Renal cortical epithelial cell (primary cell): ENCODE data around the gene NUFIP1. TPM values are rescaled to one million over a fixed set of nuclear protein-coding genes. Genes with fewer than 3 reads are reported as not detected.
A peak's percentile ranks its signal among the peaks of the same experiment; 100 is the strongest.
"Not testable (repeated sequence)": the region's sequence is repeated elsewhere in the genome, so short reads cannot be mapped to it uniquely, and the experiment has no call there.

ENCODE experiments used
- DNase-seq: peaks from one replicate; pipeline ENCODE4 v3.0.0-alpha.2; 2011; ENCODE audit warnings: low read depth
- total RNA-seq: library from RNA; depleted of rRNA; stranded (reverse); fragments of >200 nt; gene quantifications from 2 replicates; pipeline ENCODE4 v1.2.3, GENCODE V29; 2014

NUFIP1 gene
- total RNA-seq, 1 donor from 2014 or later = 5.2 TPM

DNA sequence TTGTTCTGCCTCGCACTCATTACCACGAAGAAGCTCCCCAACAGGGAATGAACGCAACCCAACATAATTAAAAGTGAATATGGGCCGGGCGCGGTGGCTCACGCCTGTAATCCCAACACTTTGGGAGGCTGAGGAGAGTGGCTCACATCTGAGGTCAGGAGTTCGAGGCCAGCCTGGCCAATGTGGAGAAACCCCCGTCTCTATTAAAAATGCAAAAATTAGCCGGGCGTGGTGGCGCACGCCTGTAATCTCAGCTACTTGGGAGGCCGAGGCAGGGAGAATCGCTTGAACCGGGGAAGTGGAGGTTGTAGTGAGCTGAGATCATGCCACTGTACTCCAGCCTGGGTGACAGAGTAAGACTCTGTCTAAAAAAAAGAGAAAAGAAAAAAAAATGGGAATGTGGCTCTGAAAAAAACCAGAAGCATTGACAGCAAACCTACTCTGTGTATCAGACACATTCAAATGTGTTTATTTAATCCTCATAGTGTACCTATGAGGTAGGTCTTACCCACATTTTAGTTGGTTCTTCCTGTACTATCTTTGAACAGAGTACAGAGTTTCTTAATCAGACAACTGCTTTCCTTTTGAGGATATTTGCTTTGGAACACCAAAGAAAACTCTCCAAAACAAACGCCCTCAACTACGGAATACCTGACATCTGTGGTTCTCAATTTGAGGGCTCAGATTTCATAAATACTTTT is 70.0 kb downstream of the NUFIP1 start:
- no peak for DNase-seq

GRCh38 chr13:44918326-44919103 is 70.8 kb downstream of the NUFIP1 start:
- peak; percentile 95 for DNase-seq

DNA sequence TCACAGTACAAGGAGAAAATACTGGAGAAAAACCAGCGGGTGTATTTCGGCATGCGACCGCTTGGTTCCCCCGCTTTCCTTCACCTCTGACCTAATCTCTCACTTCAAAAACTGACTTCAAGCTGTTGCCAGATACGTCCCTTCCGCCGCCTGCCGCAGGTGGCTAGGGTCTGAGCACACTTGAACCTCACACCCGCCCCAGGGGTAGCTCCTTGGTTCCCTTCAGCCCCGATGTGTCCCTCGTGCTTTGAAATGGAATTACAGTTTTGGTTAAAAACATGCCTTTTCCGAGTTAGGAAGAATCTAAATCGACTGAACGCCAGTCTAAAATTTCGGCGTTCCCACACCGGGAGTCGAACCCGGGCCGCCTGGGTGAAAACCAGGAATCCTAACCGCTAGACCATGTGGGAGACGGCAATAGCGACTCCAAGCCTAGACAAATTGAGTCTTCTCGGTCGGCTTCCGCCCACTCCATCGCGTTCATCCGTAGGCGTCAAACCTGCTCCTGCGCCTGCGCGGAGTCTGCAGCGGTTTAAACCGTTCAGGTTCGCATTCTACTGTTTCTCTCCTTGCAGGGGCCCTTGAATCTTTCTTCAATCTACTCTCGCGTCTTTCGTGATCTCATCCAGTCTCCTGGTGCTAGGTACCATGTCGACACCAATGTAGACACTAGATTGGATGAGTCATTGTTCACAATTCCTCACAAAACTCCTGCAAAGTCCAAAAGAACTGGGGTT is 71.5 kb downstream of the NUFIP1 start:
- DNase-seq = peak; percentile 94

- no peak for DNase-seq
Measured at GRCh38 chr13:44912278-44913016, 76.8 kb downstream of the NUFIP1 start.

- DNase-seq = no peak
Measured at GRCh38 chr13:44908712-44909111, 80.6 kb downstream of the NUFIP1 start.

DNA sequence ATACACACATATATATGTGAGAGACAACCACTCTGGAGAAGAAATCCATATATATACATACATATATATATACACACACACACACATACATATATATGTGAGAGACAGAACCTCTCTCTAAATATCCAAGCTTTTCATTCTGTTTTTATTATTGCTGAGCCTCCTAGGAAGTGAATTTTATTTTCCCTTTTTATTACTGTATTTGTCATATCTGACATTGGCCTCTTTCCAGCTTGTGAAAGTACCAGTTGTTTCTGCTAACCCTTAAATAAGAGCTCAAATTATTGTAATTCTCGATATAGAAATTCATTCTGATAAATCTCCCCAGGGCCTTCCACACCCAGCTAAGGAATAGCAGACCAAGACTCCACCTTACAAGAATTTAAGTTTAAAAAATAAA is 81.0 kb downstream of the NUFIP1 start:
- no peak for DNase-seq

DNA sequence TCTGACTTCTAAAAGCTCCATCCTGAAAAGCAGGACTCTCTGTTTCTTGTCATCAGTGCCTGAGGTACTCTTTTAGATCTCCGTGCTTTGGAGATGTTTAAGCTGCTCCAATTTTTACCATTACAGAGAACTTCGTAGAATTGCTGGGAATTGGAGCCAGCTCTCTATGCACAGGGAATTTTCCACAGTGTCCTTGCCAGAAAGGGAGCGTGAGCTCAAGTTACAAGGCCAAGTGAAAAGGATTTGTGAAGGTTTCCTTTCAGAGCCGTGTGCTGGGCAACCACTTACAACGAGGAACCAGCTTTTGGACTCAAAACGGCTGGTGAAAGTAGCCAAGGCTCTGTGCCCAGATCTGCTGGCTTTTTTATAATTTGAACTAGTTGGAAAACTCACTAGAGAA is 82.6 kb downstream of the NUFIP1 start:
- no peak for DNase-seq

DNA sequence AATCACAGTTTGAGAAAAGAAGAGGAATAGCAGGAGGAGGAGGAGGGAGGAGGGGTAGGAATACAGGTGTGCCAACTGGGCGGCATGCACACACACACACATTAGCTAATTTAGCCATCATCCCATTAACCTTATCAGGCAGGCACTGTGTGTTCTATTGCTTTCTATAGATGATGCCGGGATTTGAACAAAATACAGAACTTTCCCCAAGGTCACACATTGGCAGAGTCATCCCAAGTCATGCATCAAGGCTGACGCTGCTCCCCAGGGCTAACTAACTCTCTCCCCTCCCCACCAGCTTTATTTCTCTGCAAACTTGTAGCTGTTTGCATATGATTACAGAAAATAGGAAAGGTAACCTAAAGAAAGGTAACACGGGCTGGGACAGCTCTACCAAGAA is 83.0 kb downstream of the NUFIP1 start:
- DNase-seq = no peak

GRCh38 chr13:44905556-44905955 is 83.7 kb downstream of the NUFIP1 start:
- no peak for DNase-seq

DNA sequence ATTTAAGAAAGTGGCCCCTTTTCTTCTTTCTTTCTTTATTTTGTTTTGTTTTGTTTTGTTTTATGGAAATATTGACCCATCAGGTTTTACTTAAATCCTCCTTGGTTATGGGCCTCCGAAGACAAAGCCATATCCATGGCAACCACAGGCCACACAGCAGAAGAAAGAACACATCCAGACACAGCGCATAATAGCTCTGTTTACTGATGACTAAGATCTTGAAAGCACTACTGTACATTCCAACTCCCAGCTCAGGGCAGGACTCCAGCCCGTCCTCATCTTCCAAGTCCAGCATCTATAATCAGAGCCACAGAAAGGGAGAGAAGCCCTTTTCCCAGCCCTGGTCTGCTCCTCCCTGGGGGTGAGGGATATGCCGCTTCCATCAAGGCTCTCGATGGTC is 84.3 kb downstream of the NUFIP1 start:
- DNase-seq = peak; percentile 83

DNA sequence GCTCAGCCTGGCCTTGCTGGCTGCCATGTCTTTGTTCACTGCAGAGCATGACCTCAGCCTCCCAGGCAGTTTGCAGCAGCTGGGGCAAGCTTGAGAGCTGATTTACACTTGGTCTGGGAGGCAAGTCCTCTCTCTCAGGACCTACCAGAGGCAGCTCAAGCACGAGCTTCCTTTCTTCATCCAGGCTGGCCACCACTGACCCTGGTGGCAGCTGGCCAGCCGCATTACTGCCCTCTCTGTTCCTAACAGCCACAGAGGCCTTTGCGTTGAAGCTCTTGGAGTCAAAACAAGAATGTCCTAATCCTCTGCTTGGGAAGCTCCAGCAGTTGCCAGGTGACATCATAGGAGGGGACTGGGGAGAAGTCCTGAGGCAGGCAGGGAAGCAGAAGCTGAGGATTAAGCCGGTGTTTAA is 85.7 kb downstream of the NUFIP1 start:
- DNase-seq = peak; percentile 21

- no peak for DNase-seq
Measured at GRCh38 chr13:44902738-44903137, 86.5 kb downstream of the NUFIP1 start.

DNA sequence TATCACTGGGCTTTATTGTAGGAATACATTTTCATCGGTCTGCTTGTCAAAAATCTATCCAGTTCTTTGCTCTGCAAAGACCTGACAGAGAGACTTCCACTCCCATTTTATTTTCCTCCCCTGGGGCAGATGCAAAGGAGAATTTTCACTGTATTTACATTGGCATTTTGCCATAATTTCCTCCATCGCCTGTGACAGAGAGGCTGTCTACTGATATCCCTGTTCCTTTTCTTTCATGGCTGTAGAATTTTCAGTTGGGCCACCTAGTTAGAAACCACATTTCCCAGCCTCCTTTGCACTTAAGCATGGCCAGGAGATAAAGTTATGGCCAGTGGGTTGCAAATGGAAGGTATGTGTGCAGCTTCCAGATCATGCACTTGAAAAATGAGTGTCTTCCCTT is 89.3 kb downstream of the NUFIP1 start:
- no peak for DNase-seq

- DNase-seq = not testable (repeated sequence)
Measured at GRCh38 chr13:44898308-44898707, 91.0 kb downstream of the NUFIP1 start.

DNA sequence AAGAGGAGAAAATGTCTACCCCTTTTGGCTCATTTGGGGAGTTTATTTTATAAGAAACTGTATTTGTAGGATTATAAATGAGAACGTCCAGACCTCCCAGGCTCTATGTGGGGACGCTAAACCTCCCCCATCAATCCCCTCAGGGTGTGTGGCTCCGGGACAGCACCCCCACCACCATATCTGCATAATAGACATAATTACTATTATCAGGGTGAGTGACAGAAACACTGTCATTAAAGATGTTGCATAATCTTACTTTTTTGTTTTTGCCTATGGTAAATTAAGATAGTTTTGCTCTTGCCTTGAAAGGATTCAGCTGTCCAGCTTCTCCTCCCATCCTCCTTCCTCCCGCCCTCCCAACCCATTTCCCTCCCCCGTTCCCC is 93.3 kb downstream of the NUFIP1 start:
- DNase-seq = no peak

GRCh38 chr13:44895264-44895952 is 93.9 kb downstream of the NUFIP1 start:
- no peak for DNase-seq

DNA sequence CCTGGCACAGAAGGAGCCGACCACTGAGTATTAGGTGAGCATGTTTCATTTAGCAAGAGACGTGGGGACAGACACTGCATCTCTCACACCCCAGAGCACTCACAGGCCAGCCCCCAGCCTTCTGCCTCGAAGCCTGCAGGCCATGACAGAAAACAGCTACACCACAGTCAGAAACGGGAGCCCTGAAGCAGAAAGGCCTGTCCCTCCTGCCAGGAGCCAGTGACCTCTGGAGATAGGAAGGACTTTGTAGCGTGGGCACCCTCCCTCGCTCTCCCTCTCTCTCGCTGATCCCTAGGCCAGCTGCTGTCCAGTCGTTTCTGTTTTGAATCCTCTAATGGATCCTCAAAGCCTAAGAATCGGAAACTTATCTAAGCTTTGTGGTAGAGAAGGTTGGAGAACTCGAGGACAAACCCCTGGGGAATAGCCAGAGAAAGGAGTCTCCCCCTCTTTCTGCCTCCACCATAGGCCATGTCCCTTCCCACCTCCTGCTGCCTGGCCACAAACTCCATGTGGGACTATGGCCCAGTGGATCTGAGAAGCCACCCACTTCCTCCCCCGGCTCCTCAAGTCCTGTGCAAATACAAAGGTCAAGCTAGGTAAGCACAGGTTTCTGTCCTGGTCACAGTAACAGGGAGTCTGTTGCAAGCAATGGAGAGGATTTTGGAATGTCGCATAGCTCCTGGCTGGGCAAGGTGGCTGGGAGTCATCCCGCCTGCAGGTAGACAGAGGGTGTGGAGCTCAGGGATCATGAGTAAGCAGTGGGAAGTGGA is 95.1 kb downstream of the NUFIP1 start:
- DNase-seq = no peak
